CD4-positive, alpha-beta memory T cell (primary cell): ENCODE measurements around the gene B4GALNT2. TPM values are rescaled to one million over a fixed set of nuclear protein-coding genes. Genes with fewer than 3 reads are reported as not detected.

Experiments used
- CTCF ChIA-PET: fragments of 350-600 bp; sonication (Branson Sonifier 250); formaldehyde crosslinking; loops from one replicate; lab custom pipeline; 2021; ENCODE audit warnings: inconsistent platforms; ENCODE audit not compliant: partially characterized antibody; lab: Charles Lee
- POLR2A ChIA-PET: fragments of 350-600 bp; sonication (Branson Sonifier 250); formaldehyde crosslinking; loops from one replicate; lab custom pipeline; 2021; ENCODE audit not compliant: partially characterized antibody; lab: Charles Lee
- DNase-seq, 5 donors: peaks; one replicate each; pipeline versions ENCODE4 v3.0.0 to v3.0.0-alpha.2; 2020 to 2022; ENCODE audit warnings: mixed read lengths in 1 of 5
- H3K27ac ChIP-seq: one replicate; pipeline ENCODE4 v1.7.0; 2013; ENCODE audit warnings: low read depth, low read length
- H3K27me3 ChIP-seq: 2 replicates; pipeline ENCODE4 v1.7.0; 2013; ENCODE audit warnings: mild to moderate bottlenecking, low read length, moderate library complexity; ENCODE audit not compliant: insufficient read depth
- H3K36me3 ChIP-seq: 2 replicates; pipeline ENCODE4 v1.7.0; 2013; ENCODE audit warnings: mild to moderate bottlenecking, low read length, moderate library complexity; ENCODE audit not compliant: insufficient read depth
- H3K4me1 ChIP-seq: 2 replicates; pipeline ENCODE4 v1.7.0; 2013; ENCODE audit warnings: mild to moderate bottlenecking, low read length, moderate library complexity; ENCODE audit not compliant: insufficient read depth
- H3K4me3 ChIP-seq, 2 donors: one replicate each; pipeline ENCODE4 v1.7.0; 2013; ENCODE audit warnings: low read length in 2 of 2, mild to moderate bottlenecking in 1 of 2
- H3K9me3 ChIP-seq, 2 donors: one replicate each; pipeline ENCODE4 v1.7.0; 2013; ENCODE audit warnings: low read length in 2 of 2, control low read depth in 1 of 2; ENCODE audit not compliant: control insufficient read depth in 1 of 2
- H3K27ac Mint-ChIP-seq, 7 donors: one replicate each; pipeline ENCODE4 v1.8.0; 2020 to 2021; ENCODE audit warnings: mixed read lengths in 7 of 7, mild to moderate bottlenecking in 6 of 7, inconsistent platforms in 3 of 7, moderate library complexity in 3 of 7
- H3K27me3 Mint-ChIP-seq, 2 donors: one replicate each; pipeline ENCODE4 v1.8.0; 2020 to 2021; ENCODE audit warnings: mixed read lengths in 2 of 2
- H3K36me3 Mint-ChIP-seq, 2 donors: one replicate each; pipeline ENCODE4 v1.8.0; 2020 to 2021; ENCODE audit warnings: mixed read lengths in 2 of 2, inconsistent platforms in 1 of 2, mild to moderate bottlenecking in 1 of 2
- H3K4me1 Mint-ChIP-seq, 4 donors: one replicate each; pipeline ENCODE4 v1.8.0; 2020 to 2021; ENCODE audit warnings: mixed read lengths in 4 of 4, mild to moderate bottlenecking in 1 of 4
- H3K4me3 Mint-ChIP-seq, 8 donors: one replicate each; pipeline ENCODE4 v1.8.0; 2020 to 2021; ENCODE audit warnings: mixed read lengths in 8 of 8, mild to moderate bottlenecking in 7 of 8, moderate library complexity in 6 of 8, inconsistent platforms in 3 of 8
- H3K9me3 Mint-ChIP-seq, 8 donors: one replicate each; pipeline ENCODE4 v1.8.0; 2020 to 2021; ENCODE audit warnings: mixed read lengths in 8 of 8, mild to moderate bottlenecking in 5 of 8, inconsistent platforms in 3 of 8, moderate library complexity in 1 of 8
- intact Hi-C: fragments of 100-400 bp; cut with micrococcal nuclease; formaldehyde crosslinking; loops from one replicate; pipeline ENCODE4 v1.15.1; 2023
- polyA plus RNA-seq, 2 donors: library from polyadenylated mRNA; unstranded; fragments of 300-500 nt; fragmentation: Illumina TruSeq; gene quantifications; one replicate each; pipeline ENCODE4 v1.2.3, GENCODE V29; 2021
- total RNA-seq, 2 experiments: library from RNA; stranded (reverse); gene quantifications; one replicate each; pipeline ENCODE4 v1.2.3, GENCODE V29; 2021

Gene B4GALNT2
- total and polyA plus RNA-seq, 4 experiments from 2014 or later: 0.06 TPM; not detected in 2

GRCh38 chr17:49195751-49196150 lies 63.2 kb downstream of the B4GALNT2 start:
- intact Hi-C loops: no loop called here
- ChIA-PET CTCF (no interaction called here), POLR2A (interaction anchor here (6.1 to 8.3 kb wide), 2 partner anchors 18 to 30 kb away, joined by 82 to 169 read pairs; partner anchors contain the start of genes ABI3 and GNGT2)
- Mint-ChIP-seq H3K9me3 (peaks cover 0 to 15% (median 0%) of the 10 kb centered on the region in 8 donors), H3K27me3 (peaks cover 0 to 6% of the 10 kb centered on the region in 2 donors), H3K4me1 (peaks cover 10 to 36% (median 15%) of the 10 kb centered on the region in 4 donors), H3K36me3 (peaks cover 0 to 14% of the 10 kb centered on the region in 2 donors), H3K4me3 (no peak overlapping the region), H3K27ac (peak overlapping the region in 2 of 7 donors; percentile 55 to 66)
- H3K4me1 ChIP-seq: peaks cover 14% of the 10 kb centered on the region
- no peak overlapping the region for H3K27ac ChIP-seq
- H3K9me3 ChIP-seq: no peaks in the 10 kb centered on the region
- DNase-seq: no peak
- H3K27me3 ChIP-seq: no peaks in the 10 kb centered on the region
- H3K36me3 ChIP-seq: no peaks in the 10 kb centered on the region
- no peak overlapping the region for H3K4me3 ChIP-seq

- Histone ChIP-seq H3K9me3 (no peaks in the 10 kb centered on the region), H3K4me3 (no peak overlapping the region), H3K4me1 (peaks cover 9% of the 10 kb centered on the region), H3K27me3 (no peaks in the 10 kb centered on the region), H3K36me3 (no peaks in the 10 kb centered on the region), H3K27ac (no peak overlapping the region)
- Mint-ChIP-seq H3K27ac (peak overlapping the region in 1 of 7 donors; percentile 82), H3K4me1 (peaks cover 8 to 31% (median 12%) of the 10 kb centered on the region in 4 donors), H3K36me3 (peaks cover 0 to 13% of the 10 kb centered on the region in 2 donors), H3K4me3 (no peak overlapping the region), H3K27me3 (peaks cover 0 to 6% of the 10 kb centered on the region in 2 donors), H3K9me3 (peaks cover 0 to 15% (median 0%) of the 10 kb centered on the region in 8 donors)
- intact Hi-C loops: no loop called here
- ChIA-PET POLR2A (interaction anchor here (8.3 kb wide), 1 partner anchor 17 kb away, joined by 169 read pairs; the partner anchor contains the start of genes ABI3 and GNGT2), CTCF (no interaction called here)
- DNase-seq: no peak
Observed at GRCh38 chr17:49196520-49196919, 64.0 kb downstream of the B4GALNT2 start.

GRCh38 chr17:49197346-49197998 lies 64.9 kb downstream of the B4GALNT2 start:
- CTCF ChIA-PET: interaction anchor here (0.8 to 3.5 kb wide), 5 partner anchors 11 to 31 kb away, joined by 3 to 23 read pairs (median 3); no protein-coding TSS in a partner anchor
- H3K27ac Mint-ChIP-seq: peak overlapping the region in 1 of 7 donors; percentile 65

GRCh38 chr17:49198211-49198610 lies 65.6 kb downstream of the B4GALNT2 start:
- H3K4me1 ChIP-seq: peaks cover 8% of the 10 kb centered on the region
- ChIA-PET CTCF (interaction anchor here (0.8 to 3.5 kb wide), 7 partner anchors 10 to 30 kb away, joined by 3 to 23 read pairs (median 3); no protein-coding TSS in a partner anchor), POLR2A (interaction anchor here (1.2 to 8.3 kb wide), 2 partner anchors 11 to 16 kb away, joined by 3 to 169 read pairs; partner anchors contain the start of genes ABI3 and GNGT2)
- H3K9me3 ChIP-seq: no peaks in the 10 kb centered on the region
- no peak overlapping the region for H3K4me3 ChIP-seq
- Mint-ChIP-seq H3K9me3 (peaks cover 0 to 1% (median 0%) of the 10 kb centered on the region in 8 donors), H3K36me3 (no peaks in the 10 kb centered on the region), H3K4me1 (peaks cover 4 to 14% (median 8%) of the 10 kb centered on the region in 4 donors), H3K4me3 (no peak overlapping the region), H3K27ac (no peak overlapping the region), H3K27me3 (no peaks in the 10 kb centered on the region)
- H3K27me3 ChIP-seq: no peaks in the 10 kb centered on the region
- no peak overlapping the region for H3K27ac ChIP-seq
- intact Hi-C loops: no loop called here
- DNase-seq: no peak
- no peaks in the 10 kb centered on the region for H3K36me3 ChIP-seq

More at GRCh38 chr17:49197346-49197998, 64.9 kb downstream of the B4GALNT2 start:
- Histone ChIP-seq H3K36me3 (no peaks in the 10 kb centered on the region), H3K4me1 (peaks cover 8% of the 10 kb centered on the region), H3K9me3 (no peaks in the 10 kb centered on the region), H3K27ac (no peak overlapping the region), H3K4me3 (no peak overlapping the region), H3K27me3 (no peaks in the 10 kb centered on the region)
- POLR2A ChIA-PET: interaction anchor here (8.3 kb wide), 1 partner anchor 16 kb away, joined by 169 read pairs; the partner anchor contains the start of genes ABI3 and GNGT2
- intact Hi-C loops: no loop called here
- DNase-seq: no peak
- Mint-ChIP-seq H3K9me3 (peaks cover 0 to 6% (median 0%) of the 10 kb centered on the region in 8 donors), H3K4me1 (peaks cover 4 to 22% (median 8%) of the 10 kb centered on the region in 4 donors), H3K36me3 (peaks cover 0 to 4% of the 10 kb centered on the region in 2 donors), H3K4me3 (no peak overlapping the region), H3K27me3 (peaks cover 0 to 4% of the 10 kb centered on the region in 2 donors)

GRCh38 chr17:49200423-49201083 lies 68.0 kb downstream of the B4GALNT2 start:
- no peak overlapping the region for H3K4me3 ChIP-seq
- no peaks in the 10 kb centered on the region for H3K27me3 ChIP-seq
- no peak for DNase-seq
- Mint-ChIP-seq H3K4me3 (no peak overlapping the region), H3K27me3 (no peaks in the 10 kb centered on the region), H3K4me1 (peaks cover 0 to 5% (median 1%) of the 10 kb centered on the region in 4 donors), H3K36me3 (no peaks in the 10 kb centered on the region), H3K27ac (no peak overlapping the region), H3K9me3 (peaks cover 0 to 1% (median 0%) of the 10 kb centered on the region in 8 donors)
- intact Hi-C loops: no loop called here
- ChIA-PET POLR2A (interaction anchor here (1.1 to 1.8 kb wide), 5 partner anchors 8 to 23 kb away, joined by 3 to 9 read pairs (median 4); partner anchors contain the start of gene ABI3), CTCF (interaction anchor here (0.9 to 3.5 kb wide), 5 partner anchors 9 to 28 kb away, joined by 3 to 23 read pairs (median 5); partner anchors contain the start of genes ABI3 and GNGT2)
- no peaks in the 10 kb centered on the region for H3K9me3 ChIP-seq
- H3K36me3 ChIP-seq: no peaks in the 10 kb centered on the region
- H3K27ac ChIP-seq: no peak overlapping the region
- no peaks in the 10 kb centered on the region for H3K4me1 ChIP-seq

- POLR2A ChIA-PET: interaction anchor here (1.8 kb wide), 1 partner anchor 9 kb away, joined by 9 read pairs; no protein-coding TSS in a partner anchor
- peaks cover 0 to 6% of the 10 kb centered on the region in 2 donors for H3K36me3 Mint-ChIP-seq
- H3K9me3 Mint-ChIP-seq: peaks cover 0 to 1% (median 0%) of the 10 kb centered on the region in 8 donors
- H3K36me3 ChIP-seq: no peaks in the 10 kb centered on the region
- H3K27ac ChIP-seq: no peak overlapping the region
- H3K27me3 ChIP-seq: no peaks in the 10 kb centered on the region
- H3K4me3 ChIP-seq: no peak overlapping the region
- no peak overlapping the region for H3K4me3 Mint-ChIP-seq
- H3K4me1 Mint-ChIP-seq: peaks cover 0 to 3% (median 0%) of the 10 kb centered on the region in 4 donors
- no peaks in the 10 kb centered on the region for H3K4me1 ChIP-seq
- no peak overlapping the region for H3K27ac Mint-ChIP-seq
- intact Hi-C loops: no loop called here
- H3K9me3 ChIP-seq: no peaks in the 10 kb centered on the region
- DNase-seq: no peak
- CTCF ChIA-PET: interaction anchor here (1.0 to 1.1 kb wide), 2 partner anchors 8 to 9 kb away, joined by 3 to 4 read pairs; partner anchors contain the start of genes ABI3 and GNGT2
- H3K27me3 Mint-ChIP-seq: no peaks in the 10 kb centered on the region
Observed at GRCh38 chr17:49201481-49201927, 68.9 kb downstream of the B4GALNT2 start.
